ENCODE results near the gene PRR33. TPM values are rescaled to one million over a fixed set of nuclear protein-coding genes. Genes with fewer than 3 reads are reported as not detected.

PRR33 gene
- total RNA-seq, 1 experiment from 2014 or later: not detected

DNA sequence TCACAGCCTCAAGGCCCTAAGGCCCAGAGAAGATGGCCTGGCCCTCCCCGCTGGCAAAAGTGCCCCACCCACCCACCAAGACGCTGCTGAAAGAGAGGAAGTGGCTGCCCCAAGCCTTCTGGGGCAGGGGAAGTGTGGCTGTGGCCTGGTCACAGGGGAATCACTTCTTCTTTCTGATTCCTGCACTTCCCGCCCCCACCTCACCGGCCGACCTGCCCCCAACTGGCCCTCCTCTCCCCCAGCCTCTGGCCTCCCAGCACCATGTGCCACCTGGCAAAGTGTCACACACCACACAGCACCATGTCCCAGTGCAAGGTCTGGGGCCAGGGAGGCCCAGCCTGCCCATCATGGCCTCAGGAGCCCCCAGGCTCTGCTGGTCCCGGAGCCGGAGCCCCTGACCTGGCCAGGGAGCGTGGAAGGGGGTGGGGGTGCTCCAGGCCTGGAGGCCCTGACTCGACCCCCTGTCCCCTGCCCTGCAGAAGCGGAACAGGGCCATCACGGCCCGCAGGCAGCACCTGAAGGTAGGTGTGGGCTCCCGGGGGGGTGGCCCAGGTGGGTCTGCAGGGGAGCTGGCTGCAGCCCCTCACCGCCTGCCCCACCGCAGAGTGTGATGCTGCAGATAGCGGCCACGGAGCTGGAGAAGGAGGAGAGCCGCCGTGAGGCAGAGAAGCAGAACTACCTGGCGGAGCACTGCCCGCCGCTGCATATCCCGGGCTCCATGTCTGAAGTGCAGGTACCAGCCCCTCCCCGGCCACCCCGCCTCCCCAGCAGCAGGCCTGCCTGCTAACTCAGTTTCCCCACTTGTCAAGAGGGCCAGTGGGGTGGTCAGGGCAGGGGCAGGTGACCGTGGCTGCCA lies 51.5 kb downstream of the PRR33 start:
- in situ Hi-C loops (cut with HindIII; ENCODE audit: low pct_unique_long_range_greater_than_20kb, low sequenced_read_pairs): no loop called here
- POLR2A ChIA-PET: no interaction called here
- intact Hi-C loops (cut with micrococcal nuclease; ENCODE audit: unreplicated experiment): no loop called here

GRCh38 chr11:1839204-1839923 lies 52.3 kb downstream of the PRR33 start:
- Histone ChIP-seq H3K4me3 (ENCODE audit: low read depth in 2 of 2, low read length in 2 of 2) (no peak overlapping the region), H3K9me3 (ENCODE audit: control insufficient read depth, insufficient read depth, low read depth, low read length) (no peaks in the 10 kb centered on the region), H3K36me3 (ENCODE audit: control insufficient read depth, insufficient read depth, low read length) (no peaks in the 10 kb centered on the region), H3K27me3 (ENCODE audit: control insufficient read depth, insufficient read depth, low read length) (no peaks in the 10 kb centered on the region), H3K27ac (ENCODE audit: low read length) (no peak overlapping the region), H3K4me1 (ENCODE audit: control insufficient read depth, insufficient read depth, low read length) (peaks cover 23% of the 10 kb centered on the region)
- ChIA-PET CTCF (interaction anchor here (0.6 to 1.5 kb wide), 4 partner anchors 82 to 198 kb away, joined by 3 to 5 read pairs (median 4); no protein-coding TSS in a partner anchor), POLR2A (no interaction called here)
- ATAC-seq (no peak), DNase-seq (ENCODE audit: low read depth, low spot score) (no peak)
- intact Hi-C loops (cut with micrococcal nuclease; ENCODE audit: unreplicated experiment): no loop called here
- in situ Hi-C loops (cut with HindIII; ENCODE audit: low pct_unique_long_range_greater_than_20kb, low sequenced_read_pairs): no loop called here
- TF ChIP-seq TCF7L2 (IDR thresholded peaks at IDR 0.05; ENCODE audit: low read depth, low read length): no peak
- TF ChIP-seq, protein P1, sequence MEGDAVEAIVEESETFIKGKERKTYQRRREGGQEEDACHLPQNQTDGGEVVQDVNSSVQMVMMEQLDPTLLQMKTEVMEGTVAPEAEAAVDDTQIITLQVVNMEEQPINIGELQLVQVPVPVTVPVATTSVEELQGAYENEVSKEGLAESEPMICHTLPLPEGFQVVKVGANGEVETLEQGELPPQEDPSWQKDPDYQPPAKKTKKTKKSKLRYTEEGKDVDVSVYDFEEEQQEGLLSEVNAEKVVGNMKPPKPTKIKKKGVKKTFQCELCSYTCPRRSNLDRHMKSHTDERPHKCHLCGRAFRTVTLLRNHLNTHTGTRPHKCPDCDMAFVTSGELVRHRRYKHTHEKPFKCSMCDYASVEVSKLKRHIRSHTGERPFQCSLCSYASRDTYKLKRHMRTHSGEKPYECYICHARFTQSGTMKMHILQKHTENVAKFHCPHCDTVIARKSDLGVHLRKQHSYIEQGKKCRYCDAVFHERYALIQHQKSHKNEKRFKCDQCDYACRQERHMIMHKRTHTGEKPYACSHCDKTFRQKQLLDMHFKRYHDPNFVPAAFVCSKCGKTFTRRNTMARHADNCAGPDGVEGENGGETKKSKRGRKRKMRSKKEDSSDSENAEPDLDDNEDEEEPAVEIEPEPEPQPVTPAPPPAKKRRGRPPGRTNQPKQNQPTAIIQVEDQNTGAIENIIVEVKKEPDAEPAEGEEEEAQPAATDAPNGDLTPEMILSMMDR (IDR thresholded peaks at IDR 0.05): no peak
- TF ChIP-seq, protein P2, sequence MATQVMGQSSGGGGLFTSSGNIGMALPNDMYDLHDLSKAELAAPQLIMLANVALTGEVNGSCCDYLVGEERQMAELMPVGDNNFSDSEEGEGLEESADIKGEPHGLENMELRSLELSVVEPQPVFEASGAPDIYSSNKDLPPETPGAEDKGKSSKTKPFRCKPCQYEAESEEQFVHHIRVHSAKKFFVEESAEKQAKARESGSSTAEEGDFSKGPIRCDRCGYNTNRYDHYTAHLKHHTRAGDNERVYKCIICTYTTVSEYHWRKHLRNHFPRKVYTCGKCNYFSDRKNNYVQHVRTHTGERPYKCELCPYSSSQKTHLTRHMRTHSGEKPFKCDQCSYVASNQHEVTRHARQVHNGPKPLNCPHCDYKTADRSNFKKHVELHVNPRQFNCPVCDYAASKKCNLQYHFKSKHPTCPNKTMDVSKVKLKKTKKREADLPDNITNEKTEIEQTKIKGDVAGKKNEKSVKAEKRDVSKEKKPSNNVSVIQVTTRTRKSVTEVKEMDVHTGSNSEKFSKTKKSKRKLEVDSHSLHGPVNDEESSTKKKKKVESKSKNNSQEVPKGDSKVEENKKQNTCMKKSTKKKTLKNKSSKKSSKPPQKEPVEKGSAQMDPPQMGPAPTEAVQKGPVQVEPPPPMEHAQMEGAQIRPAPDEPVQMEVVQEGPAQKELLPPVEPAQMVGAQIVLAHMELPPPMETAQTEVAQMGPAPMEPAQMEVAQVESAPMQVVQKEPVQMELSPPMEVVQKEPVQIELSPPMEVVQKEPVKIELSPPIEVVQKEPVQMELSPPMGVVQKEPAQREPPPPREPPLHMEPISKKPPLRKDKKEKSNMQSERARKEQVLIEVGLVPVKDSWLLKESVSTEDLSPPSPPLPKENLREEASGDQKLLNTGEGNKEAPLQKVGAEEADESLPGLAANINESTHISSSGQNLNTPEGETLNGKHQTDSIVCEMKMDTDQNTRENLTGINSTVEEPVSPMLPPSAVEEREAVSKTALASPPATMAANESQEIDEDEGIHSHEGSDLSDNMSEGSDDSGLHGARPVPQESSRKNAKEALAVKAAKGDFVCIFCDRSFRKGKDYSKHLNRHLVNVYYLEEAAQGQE (IDR thresholded peaks at IDR 0.05; ENCODE audit: insufficient read depth in 1 of 2, low read depth in 2 of 2, low read length in 1 of 2): no peak
- no TSS peak for BruUV-seq (replicated peaks)

More for the DNA sequence above, 51.5 kb downstream of the PRR33 start:
- ATAC-seq (no peak), DNase-seq (ENCODE audit: low read depth, low spot score) (no peak)
- Histone ChIP-seq H3K4me1 (ENCODE audit: control insufficient read depth, insufficient read depth, low read length) (peaks cover 23% of the 10 kb centered on the region), H3K27me3 (ENCODE audit: control insufficient read depth, insufficient read depth, low read length) (no peaks in the 10 kb centered on the region), H3K9me3 (ENCODE audit: control insufficient read depth, insufficient read depth, low read depth, low read length) (no peaks in the 10 kb centered on the region), H3K36me3 (ENCODE audit: control insufficient read depth, insufficient read depth, low read length) (no peaks in the 10 kb centered on the region), H3K27ac (ENCODE audit: low read length) (no peak overlapping the region), H3K4me3 (ENCODE audit: low read depth in 2 of 2, low read length in 2 of 2) (no peak overlapping the region)
- CTCF ChIA-PET: interaction anchor here (0.7 kb wide), 1 partner anchor 121 kb away, joined by 4 read pairs; no protein-coding TSS in a partner anchor
- no TSS peak for BruUV-seq (replicated peaks)
- TF ChIP-seq TCF7L2 (IDR thresholded peaks at IDR 0.05; ENCODE audit: low read depth, low read length) (no peak), SIN3A (IDR thresholded peaks at IDR 0.05; ENCODE audit: borderline replicate concordance, insufficient read depth, low read depth, low read length) (no peak), POLR2AphosphoS5 (IDR thresholded peaks at IDR 0.05; ENCODE audit: low read depth, low read length) (no peak)
- TF ChIP-seq, protein P2 (IDR thresholded peaks at IDR 0.05; ENCODE audit: insufficient read depth in 1 of 2, low read depth in 2 of 2, low read length in 1 of 2): no peak
- TF ChIP-seq, protein P1 (IDR thresholded peaks at IDR 0.05): no peak

Data from Panc1 (cell line).